Putamen (tissue), 1 donor: ENCODE results near the gene BEND7.
"Not testable (repeated sequence)": the region's sequence is repeated elsewhere in the genome, so short reads cannot be mapped to it uniquely, and the experiment has no call there.

ENCODE experiments used
- DNase-seq: peaks from one replicate; pipeline ENCODE4 v3.0.0-alpha.2; 2016; ENCODE audit warnings: low spot score

Gene BEND7, protein sequence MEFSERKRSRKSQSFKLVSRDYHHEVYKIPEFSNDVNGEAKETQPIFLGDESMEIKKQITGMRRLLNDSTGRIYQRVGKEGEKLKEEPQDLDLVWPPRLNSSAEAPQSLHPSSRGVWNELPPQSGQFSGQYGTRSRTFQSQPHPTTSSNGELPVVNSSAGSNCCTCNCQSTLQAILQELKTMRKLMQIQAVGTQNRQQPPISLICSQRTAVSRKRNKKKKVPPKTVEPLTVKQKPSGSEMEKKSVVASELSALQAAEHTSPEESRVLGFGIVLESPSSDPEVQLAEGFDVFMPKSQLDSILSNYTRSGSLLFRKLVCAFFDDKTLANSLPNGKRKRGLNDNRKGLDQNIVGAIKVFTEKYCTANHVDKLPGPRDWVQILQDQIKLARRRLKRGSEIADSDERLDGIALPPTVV

DNA sequence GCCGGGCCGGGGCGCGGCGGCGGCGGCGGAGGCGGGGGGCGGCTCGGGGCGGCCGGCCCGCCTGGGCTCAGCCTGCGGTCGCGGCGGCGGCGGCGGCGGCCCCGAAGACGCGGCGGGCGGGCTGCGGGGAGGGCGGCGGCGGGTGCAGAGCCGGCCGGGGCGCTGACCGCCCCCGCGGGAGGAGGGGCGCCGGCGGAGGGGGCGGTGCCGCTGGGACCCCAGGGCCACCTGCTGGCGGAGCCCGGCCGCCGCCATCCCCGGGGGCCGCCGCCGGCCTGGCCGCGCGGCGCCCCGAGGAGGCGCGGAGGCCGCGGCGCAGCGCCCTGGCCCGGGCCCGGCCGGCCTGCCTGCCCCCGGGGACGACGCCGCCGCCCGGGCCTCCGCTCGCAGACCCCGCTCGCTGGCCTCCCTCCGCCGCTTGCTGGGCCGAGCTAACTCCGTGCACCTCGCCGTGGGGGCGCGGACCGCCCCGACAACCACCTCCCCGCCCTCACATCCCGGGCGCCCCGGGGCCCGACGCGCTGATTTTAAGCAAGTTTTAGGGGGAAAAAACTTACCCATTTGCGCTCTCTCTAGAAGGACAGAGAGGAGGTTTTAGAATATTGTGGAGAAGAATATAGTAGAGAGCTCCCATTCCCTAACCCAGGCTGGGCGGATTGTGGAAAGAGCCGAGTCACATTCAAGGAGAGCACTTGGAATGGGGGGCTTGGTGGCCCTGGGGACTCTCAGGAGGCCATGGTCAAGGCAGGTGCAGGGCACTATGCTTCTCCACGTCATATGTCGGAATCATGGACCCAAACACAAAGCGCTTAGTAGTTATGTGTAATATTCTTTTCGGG, at the start of gene BEND7:
Gene BEND7, minus strand, starts transcription at position 140 of the 839 bp plus-strand sequence. CDS start 481 bp downstream, outside the sequence.
- no peak for DNase-seq

DNA sequence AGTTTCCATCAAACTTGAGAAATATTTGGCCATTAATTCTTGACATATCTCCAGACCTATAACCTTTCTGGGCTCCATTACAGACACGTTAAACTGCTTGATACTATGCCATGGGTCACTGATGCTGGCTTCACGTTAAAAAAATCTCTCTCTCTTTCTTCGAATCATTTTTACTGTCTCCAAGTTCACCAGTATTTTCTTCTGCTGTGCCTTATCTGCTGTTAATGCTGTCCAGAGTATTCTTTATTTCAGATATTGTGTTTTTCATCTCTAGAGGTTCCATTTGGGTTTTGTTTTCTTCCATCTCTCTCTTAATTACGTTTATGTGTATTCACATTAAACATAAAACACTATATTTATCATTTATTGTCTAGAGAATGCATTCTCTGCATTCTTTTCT, 45.1 kb upstream of the BEND7 start:
- no peak for DNase-seq

DNA sequence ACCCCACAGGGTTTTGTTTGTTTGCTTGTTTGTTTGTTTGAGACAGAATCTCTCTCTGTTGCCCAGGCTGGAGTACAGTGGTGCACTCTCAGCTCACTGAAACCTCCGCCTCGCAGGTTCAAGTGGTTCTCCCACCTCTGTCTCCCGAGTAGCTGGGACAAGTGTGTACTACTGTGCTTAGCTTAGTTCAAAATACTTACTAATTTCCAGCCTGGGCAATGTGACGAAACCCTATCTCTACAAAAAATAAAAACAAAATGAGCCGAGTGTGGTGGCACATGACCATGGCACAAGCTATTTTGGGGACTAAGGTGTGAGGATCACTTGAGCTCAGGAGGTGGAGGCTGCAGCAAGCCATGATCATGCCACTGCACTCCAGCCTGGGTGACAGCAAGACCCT, 42.7 kb upstream of the BEND7 start:
- DNase-seq, result no peak

DNA sequence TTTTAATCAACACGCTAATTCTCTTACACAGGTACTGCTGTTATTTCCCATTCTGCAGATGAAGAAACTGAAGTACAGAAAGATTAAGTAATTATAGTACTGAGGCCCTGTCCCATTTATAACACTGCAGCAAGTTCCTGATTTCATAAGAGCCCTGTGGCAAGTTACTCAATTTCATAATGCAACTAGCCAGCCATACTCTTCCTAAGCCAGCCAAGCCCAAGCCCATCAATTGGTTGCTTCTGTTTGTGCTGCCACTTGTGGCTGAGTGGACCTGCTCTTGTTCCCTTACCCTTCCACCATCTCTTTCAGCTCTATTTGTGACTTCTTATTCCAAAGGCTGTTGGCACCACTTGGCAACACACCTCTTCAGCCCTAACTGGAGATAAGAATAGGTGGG, 38.2 kb upstream of the BEND7 start:
- DNase-seq, result no peak

DNA sequence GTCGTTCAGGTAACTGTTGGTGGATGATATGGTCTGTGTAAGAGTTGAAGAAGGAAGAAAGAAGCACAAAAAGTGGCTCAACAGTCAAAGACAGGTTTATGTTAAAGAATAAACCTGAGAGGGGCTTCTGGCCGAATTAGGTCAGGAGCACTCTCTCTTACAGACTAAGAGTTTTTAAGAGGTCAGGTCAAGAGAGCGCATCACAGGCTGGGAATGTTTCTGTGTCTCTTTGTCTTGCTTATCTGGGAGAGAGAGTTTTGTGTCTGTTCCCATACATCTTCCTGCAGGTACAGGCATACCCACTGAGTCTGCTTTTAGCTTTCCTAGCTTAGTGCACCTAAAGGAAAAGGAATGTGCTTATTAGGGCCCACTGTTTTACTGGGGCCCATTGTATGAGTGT, 35.8 kb upstream of the BEND7 start:
- DNase-seq, result no peak

DNA sequence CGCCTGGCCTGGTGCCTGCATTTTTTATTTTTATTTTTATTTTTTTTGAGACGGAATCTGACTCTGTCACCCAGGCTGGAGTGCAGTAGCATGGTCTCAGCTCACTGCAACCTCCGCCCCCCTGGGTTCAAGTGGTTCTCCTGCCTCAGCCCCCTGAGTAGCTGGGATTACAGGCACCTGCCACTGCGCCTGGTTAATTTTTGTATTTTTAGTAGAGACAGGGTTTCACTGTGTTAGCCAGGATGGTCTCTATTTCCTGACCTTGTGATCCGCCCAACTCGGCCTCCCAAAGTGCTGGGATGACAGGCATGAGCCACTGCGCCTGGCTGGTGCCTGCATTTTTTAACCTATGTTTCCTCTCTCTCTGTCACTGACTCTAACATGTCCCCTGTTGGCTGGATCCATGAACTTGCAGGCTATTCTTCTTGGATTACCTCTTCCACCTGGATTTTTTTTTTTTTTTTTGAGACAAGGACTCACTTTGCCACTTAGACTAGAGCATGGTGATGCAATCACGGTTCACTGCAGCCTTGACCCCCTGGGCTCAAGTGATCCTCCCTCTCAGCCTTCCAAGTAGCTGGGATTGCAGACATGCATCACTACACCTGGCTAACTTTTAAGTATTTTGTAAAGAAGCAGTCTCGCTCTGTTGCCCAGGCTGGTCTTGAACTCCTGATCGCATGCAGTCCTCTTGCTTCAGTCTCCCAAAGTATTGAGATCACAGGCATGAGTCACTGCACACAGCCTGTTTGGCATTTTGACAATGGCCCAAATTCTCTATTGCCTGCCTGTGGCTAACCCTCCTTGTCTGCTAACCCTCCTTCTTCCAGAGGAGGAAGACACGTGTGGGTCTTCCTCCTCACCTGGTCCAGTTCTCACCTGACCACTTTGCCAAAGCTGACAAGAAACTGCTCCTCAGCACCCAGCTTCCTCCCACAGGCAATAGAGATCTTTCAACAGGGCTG, 34.9 kb upstream of the BEND7 start:
- no peak for DNase-seq

DNA sequence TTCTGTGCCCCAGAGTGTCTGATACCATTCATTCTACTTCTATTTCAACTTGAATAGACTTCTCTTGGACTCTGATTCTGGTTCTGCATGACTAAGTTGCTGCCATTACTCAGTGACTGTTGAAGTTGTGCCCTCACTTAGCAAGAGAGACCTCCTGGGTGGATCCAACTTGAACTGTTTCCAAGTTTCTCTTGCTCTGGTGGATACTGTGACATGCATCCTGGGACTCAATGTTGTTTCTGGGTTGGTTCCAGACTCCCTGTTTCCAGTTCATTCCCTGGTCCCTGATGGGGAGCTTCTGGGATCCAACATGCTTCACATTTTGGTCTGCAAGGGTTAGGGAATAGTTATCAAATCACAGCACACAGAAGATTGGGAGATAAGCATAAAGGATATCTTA, 31.8 kb upstream of the BEND7 start:
- no peak for DNase-seq

DNA sequence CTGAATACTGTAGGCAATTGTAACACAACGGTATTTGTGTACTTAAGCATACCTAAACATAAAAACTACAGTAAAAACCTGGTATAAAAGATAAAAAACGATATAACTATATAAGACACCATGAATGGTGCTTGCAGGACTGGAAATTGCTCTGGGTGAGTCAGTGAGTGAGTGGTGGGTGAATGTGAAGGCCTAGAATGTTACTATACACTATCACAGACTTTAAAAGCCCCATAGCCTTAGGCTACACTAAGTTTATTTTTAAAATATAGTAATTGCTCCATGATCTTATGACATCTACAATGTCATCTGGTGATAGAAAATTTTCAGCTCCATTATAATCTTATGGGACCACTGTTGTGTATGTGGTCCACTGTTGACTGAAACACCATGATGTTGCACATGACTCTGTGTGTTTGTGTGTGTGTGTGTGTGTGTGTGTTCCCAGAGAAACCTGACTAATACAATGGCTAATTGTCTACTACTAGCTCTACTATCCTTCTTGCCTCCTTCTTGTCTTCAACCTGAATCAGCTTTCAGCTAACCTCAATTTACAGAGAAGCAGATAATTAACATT, 30.4 kb upstream of the BEND7 start:
- DNase-seq, result no peak

DNA sequence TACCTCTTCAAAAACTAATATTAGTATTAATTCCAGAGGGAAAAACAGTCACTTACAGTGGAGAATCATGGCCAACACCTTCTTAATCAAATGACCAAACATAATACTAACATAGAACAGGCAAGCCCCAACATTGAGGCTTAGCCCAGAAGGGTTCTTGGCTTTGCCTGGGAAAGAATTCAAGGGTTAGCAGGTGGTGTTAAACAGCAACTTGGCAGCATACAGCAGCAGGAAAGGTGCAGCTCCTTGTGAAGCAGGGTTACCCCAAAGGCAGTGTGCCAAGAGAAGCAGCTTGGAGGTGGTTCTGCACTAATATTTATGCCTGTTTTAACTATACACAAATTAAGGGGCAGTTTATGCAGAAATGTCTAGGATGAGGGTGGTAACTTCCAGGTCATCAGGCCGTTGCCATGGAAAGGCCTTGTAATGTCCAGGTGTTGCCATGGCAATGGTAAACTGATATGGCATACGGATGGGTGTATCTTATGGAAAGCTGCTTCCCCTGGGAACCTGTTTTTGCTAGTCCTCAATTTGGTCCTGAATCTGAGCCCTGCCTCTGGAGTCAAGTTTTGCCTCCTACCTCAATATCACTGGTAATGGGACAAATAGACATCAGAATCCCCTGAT, 27.2 kb upstream of the BEND7 start:
- DNase-seq, result no peak

DNA sequence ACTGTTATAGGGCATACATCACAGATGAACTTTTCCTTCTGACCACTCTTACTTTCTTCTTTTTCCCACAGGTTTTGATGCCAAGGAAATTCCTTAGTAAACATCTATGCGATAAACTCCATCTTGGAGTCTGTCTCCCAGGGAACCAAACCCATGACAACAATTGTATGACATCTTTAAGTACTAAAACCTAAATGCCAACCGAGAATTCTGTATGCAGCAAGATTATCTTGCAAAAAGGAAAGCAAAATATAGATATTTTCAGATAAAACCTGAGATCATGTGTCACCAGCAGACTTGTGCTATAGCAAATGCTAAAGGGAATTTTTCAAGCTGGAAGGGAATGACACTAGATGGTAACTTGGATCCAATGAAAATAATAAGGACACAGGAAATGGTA, 22.0 kb upstream of the BEND7 start:
- DNase-seq, result no peak

DNA sequence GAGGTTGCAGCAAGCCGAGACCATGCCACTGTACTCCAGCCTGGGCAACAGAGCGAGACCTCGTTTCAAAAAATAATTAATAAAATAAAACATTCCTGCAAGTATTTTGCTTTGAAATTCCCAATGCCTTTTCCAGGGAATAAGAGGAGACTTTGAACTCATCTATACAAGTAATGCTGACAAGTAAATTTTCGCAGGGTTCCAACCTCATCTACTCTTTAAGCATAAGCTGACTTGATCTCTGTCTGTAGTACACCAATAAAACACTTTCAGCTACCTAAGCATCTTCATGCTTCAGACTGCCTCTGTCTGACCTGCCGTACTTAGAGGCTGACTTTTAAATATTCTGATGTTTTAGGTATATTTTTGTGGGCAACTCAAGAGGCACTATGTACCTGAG, 13.7 kb upstream of the BEND7 start:
- DNase-seq, result no peak

DNA sequence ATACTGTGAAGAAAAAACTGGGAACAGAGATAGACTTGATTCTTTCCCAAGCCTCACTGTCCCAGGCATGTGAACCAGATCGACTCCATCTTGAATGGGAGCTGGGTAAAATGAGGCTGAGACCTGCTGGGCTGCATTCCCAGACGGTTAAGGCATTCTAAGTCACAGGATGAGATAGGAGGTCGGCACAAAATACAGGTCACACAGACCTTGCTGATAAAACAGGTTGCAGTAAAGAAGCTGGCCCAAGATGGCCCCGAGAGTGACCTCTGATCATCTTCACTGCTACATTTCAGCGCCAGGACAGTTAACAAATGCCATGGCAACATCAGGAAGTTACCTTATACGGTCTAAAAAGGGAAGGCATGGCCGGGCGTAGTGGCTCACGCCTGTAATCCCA, 9.2 kb upstream of the BEND7 start:
- not testable (repeated sequence) for DNase-seq

DNA sequence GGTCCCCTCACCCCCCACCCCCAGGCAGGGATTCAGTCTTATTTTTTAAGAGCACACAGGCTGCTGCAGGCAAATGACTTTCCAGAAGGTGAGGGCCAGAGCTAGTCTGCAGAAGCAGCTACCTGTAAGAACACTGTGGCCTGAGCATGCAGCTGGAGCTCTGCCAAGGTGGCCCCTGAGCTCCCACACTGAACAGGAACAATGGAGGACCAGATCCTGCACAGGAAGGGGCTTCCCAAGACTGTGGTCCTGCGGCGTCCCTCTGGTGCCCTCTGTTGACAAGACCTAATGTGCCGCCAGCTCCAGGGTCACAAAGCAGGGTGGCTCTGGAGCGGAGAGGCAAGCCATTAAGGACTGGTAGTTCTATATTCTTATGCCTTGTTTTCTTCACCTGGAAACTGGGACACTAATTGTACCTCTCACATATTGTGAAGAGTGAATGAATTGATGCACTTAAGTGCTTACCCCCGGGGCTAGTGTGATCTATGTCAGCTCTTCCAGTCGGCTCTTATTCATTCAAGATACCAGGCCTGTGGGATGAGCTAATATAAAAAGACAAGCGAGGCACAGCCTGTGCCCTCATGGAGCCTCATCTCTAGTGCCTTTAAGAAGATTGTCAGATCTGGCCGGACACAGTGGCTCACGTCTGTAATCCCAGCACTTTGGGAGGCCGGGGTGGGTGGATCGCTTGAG, 8.0 kb upstream of the BEND7 start:
- DNase-seq, result no peak

DNA sequence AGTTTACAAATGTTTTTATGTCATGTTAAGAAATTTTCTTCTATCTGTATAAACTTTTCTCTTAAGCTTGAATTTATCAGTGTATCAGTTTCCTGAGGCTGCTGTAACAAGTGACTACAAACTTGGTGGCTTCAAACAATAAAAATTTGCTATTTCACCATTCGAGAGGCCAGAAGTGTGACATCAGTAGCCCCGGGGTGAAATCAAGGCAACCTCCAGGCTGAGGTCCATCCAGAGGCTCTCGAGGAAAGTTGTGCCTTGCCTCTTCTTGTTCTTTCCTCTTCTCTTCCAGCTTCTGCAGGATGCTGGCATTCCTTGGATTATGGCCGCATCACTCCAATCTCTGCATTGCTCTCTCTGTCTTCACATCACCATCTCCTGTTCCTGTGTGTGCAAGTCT, 6.5 kb upstream of the BEND7 start:
- no peak for DNase-seq

DNA sequence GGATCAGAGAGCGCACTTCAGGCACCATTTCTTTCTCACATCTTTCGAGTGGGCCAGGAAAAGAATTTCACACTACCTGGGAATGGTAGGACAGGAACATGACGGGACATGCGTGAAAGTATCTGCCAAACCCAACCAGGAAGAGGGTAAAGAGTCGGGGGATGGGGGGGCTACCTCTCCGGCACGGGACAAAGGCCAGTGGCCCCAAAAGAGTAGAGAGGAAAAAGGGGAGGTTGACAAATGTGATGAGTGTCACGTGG, 830 bp upstream of the BEND7 start:
- no peak for DNase-seq

DNA sequence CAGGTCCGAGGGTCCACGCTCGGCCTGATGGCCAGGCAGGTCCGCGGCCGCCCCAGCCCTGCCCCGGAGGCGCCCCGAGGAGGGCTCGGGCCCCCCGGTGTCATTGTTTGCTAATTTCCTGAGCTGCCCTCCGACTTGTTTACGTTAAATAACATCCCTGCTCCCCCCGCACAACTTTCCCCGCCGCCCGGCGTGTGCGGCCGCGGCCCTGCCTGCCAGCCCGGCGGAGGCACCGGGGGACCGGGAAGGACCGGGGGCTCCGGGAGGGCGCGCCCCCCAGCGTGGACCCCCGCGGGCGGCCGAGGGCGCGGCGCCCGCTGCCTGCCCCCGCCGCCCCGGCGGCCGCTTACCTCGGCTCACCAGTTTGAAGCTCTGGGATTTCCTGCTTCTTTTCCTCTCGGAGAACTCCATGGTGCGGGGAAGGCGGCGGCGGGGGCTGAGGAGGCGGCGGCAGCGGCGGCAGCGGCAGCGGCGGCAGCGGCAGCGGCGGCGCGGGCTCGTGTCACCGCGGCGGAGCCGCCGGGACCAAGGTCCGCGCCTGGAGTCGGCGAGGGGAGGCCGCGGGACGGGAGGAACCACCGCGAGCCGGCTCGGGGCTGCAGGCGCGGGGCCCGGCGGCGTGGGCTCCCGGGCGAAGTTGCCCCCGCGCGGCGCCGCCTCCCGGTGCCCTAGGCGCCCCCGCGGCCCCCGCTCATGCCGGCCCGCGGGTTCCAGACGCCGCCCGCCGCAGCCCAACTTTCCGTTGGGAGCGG, 515 bp downstream of the BEND7 start:
- DNase-seq, result no peak

DNA sequence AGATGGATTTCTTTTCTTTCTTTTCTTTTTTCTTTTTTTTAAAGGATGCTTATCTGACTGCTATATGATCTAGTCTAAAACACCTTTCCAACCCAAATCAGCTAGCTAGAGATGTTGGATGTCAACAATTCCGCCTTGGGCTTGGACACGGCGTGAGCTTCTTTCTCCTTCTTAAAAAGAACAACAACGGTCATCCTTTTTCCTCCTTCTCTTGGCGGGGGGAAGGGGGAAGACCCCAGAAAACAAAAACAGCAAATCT, 1.0 kb downstream of the BEND7 start:
- no peak for DNase-seq

DNA sequence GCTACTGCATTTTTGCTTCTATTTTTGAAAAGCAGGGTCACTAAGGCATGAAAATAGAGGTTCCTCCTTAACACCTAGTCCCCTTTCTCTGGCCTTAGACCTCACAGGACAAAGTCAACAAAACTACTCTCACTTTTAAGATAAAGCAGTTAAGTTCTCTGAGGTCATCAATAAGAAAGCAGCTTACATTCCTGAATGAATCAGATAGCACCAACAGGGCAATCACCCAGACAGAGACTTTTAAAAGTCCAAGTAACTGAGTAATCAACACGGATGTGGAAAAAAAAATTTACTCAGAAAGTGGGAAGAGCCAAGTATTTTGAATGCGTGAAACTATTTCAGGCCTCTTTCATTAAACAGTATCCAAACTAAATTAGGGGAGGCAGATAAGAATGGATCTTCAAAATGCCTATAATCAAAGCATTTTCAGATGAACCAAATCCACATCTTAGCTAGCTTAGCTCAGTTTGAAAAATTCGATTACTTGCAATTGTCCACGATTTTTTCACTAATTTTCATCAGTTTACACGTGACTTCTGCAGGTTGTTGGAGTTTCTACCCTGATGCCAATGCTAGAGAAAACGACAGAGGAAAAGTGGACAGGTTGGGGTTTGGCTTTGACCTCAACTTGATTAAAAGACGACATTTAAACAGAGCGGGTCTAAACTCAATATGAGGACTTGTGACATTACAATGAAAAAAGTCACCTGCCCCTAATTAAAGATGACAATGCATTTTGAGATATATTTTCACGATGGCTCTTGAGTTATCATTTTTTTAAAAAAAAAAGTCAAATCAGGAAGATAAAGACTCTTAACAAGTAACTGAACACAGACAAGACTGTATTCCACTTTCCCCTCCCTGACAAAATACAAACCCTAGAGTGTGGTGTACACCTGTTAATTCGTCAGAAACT, 1.6 kb downstream of the BEND7 start:
- DNase-seq, result no peak

DNA sequence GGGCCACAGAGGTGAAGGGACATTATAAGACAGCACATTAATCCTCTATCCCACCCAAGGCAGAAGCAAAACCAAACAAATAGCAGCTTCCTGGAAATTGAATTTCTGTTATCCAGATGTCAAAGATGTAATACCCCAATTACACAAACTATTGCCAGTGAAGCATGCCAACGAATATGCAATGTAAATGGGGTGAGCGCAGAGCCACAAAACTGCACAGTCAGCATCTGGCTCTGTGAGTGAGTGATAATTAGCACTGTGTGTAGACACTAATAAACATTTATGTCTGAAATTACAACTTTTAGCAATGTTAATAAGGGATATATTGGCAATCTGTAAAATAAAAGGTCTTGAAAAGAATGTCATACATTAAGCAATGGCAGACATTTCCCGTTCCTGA, 3.2 kb downstream of the BEND7 start:
- DNase-seq, result no peak

DNA sequence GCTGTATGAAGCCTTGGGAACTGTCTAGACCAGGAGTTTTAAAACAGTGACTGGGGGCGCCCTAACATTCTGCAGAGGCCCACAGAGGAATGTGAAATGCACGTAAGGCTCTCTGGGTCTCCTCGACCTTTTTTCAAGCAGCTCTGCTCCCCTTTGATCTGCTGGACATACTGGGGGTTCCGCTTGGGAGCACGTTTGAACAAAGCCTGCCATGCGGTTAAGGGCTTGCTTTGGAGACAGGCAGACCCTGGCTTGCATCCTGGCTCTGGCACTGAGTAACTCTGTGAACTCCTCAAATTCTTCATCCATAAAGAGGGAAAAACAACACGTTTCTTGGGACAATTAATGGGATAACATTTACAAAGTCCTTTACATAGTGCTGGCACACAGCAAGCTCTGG, 7.8 kb downstream of the BEND7 start:
- DNase-seq, result no peak
